Lung (tissue), 12 donors: ENCODE data around the gene CRLF1. TPM values are rescaled to one million over a fixed set of nuclear protein-coding genes. Genes with fewer than 3 reads are reported as not detected.
A peak's percentile ranks its signal among the peaks of the same experiment; 100 is the strongest.

Experiments used
- ATAC-seq: fragments of 200-7000 bp; cut with Tn5 transposase; one replicate; pipeline ENCODE4 v1.9.1; 2020; ENCODE audit warnings: moderate number of reproducible peaks; ENCODE audit not compliant: insufficient read depth, low FRiP score
- DNase-seq, 3 donors: peaks; one replicate each; pipeline ENCODE4 v3.0.0-alpha.2; 2013 to 2017
- H3K27ac ChIP-seq, 2 donors: one replicate each; pipeline ENCODE4 v1.5.1; 2013; ENCODE audit warnings: mild to moderate bottlenecking in 2 of 2, moderate library complexity in 2 of 2, control low read depth in 1 of 2, inconsistent platforms in 1 of 2, low read depth in 1 of 2, low read length in 1 of 2
- H3K27me3 ChIP-seq, 3 donors: one replicate each; pipeline ENCODE4 v1.5.1; 2013; ENCODE audit warnings: low read length in 2 of 3; ENCODE audit not compliant: control insufficient read depth in 3 of 3, insufficient read depth in 3 of 3
- H3K36me3 ChIP-seq, 4 donors: one replicate each; pipeline ENCODE4 v1.5.1; 2013; ENCODE audit warnings: low read length in 4 of 4, mild to moderate bottlenecking in 1 of 4, moderate library complexity in 1 of 4; ENCODE audit not compliant: control insufficient read depth in 4 of 4, insufficient read depth in 4 of 4
- H3K4me1 ChIP-seq, 5 donors: one replicate each; pipeline ENCODE4 v1.5.1; 2013; ENCODE audit warnings: low read length in 5 of 5, mild to moderate bottlenecking in 2 of 5, moderate library complexity in 1 of 5; ENCODE audit not compliant: control insufficient read depth in 5 of 5, insufficient read depth in 5 of 5
- H3K4me3 ChIP-seq: one replicate; pipeline ENCODE4 v1.5.1; 2013; ENCODE audit warnings: mild to moderate bottlenecking, control low read depth, moderate library complexity
- H3K9ac ChIP-seq, 2 donors: one replicate each; pipeline ENCODE4 v1.5.1; 2013; ENCODE audit warnings: low read length in 2 of 2, control low read depth in 1 of 2; ENCODE audit not compliant: insufficient read depth in 1 of 2
- H3K9me3 ChIP-seq, 4 donors: one replicate each; pipeline ENCODE4 v1.5.1; 2013; ENCODE audit warnings: low read length in 3 of 4, mild to moderate bottlenecking in 1 of 4, moderate library complexity in 1 of 4; ENCODE audit not compliant: control insufficient read depth in 4 of 4, insufficient read depth in 3 of 4
- CTCF ChIP-seq: IDR thresholded peaks from 2 replicates; pipeline ENCODE4 v1.5.1; 2012; ENCODE audit warnings: mild to moderate bottlenecking; ENCODE audit errors: control extremely low read depth, extremely low read depth
- WGBS, 2 donors: extraction: QIAGEN DNeasy Blood & Tissue Kit; methylation state at CpG; one replicate each; pipeline ENCODE4 v1.1.7; 2013; 5-methylcytosine and 5-hydroxymethylcytosine counted together
- polyA plus RNA-seq, 2 donors: library from polyadenylated mRNA; stranded (reverse); fragments of 200-250 nt; gene quantifications; one replicate each; pipeline ENCODE4 v1.2.1, GENCODE V29; 2013
- total RNA-seq, 2 donors: library from RNA; depleted of rRNA in 1 of 2; stranded (reverse); fragments of >200 nt in 1 of 2; gene quantifications; one replicate each; pipeline ENCODE4 v1.2.1, GENCODE V29; 2014 to 2021
- donor health status: control.
- donor health status: control.
- donor health status: Bipolar disorder and iron deficiency.
- donor health status: healthy.
- donor health status: DM: yes; HTN: yes; CAD: no.

Gene CRLF1
- total and polyA plus RNA-seq, 4 donors, result 12.8 to 48.2 (median 25.1) TPM

- H3K4me3 ChIP-seq, result no peak overlapping the region
- H3K27ac ChIP-seq, result peak overlapping the region in 1 of 2 donors; percentile 83
- peaks cover 0 to 36% (median 20%) of the 10 kb centered on the region in 5 donors for H3K4me1 ChIP-seq
- H3K9me3 ChIP-seq, result no peaks in the 10 kb centered on the region
- H3K36me3 ChIP-seq, result no peaks in the 10 kb centered on the region
- H3K27me3 ChIP-seq, result no peaks in the 10 kb centered on the region
- TF ChIP-seq CTCF, result no peak
- ATAC-seq (no peak), DNase-seq (peak in 2 of 3 donors; percentile 38 to 61)
- WGBS, 2 donors, result 54 to 55% methylated on average over 13 of the region's 13 CpGs
- H3K9ac ChIP-seq, result peak overlapping the region in 1 of 2 donors; percentile 20
These were observed 42.3 kb upstream of the CRLF1 start for GRCh38 chr19:18648973-18649315.

GRCh38 chr19:18647807-18648206 is 41.2 kb upstream of the CRLF1 start:
- DNase-seq, result no peak
- H3K27ac ChIP-seq, result no peak overlapping the region

GRCh38 chr19:18647371-18647767 is 40.8 kb upstream of the CRLF1 start:
- Histone ChIP-seq H3K9ac (no peak overlapping the region), H3K27ac (no peak overlapping the region), H3K27me3 (no peaks in the 10 kb centered on the region), H3K9me3 (no peaks in the 10 kb centered on the region), H3K36me3 (no peaks in the 10 kb centered on the region), H3K4me1 (peaks cover 0 to 36% (median 20%) of the 10 kb centered on the region in 5 donors), H3K4me3 (no peak overlapping the region)
- DNase-seq (no peak), ATAC-seq (no peak)
- 95 to 100% methylated on average over 1 of the region's 1 CpG for WGBS, 2 donors
- TF ChIP-seq CTCF, result no peak

More at GRCh38 chr19:18647807-18648206, 41.2 kb upstream of the CRLF1 start:
- Histone ChIP-seq H3K9me3 (no peaks in the 10 kb centered on the region), H3K36me3 (no peaks in the 10 kb centered on the region), H3K4me1 (peaks cover 0 to 36% (median 20%) of the 10 kb centered on the region in 5 donors), H3K9ac (no peak overlapping the region), H3K27me3 (no peaks in the 10 kb centered on the region), H3K4me3 (no peak overlapping the region)
- WGBS, 2 donors, result 91 to 97% methylated on average over 10 of the region's 10 CpGs
- ATAC-seq, result no peak
- no peak for TF ChIP-seq CTCF
